HG03354 (cell line): Measurements from ENCODE around the gene LHPP.

Experiments used
- ATAC-seq: cut with Tn5 transposase; IDR thresholded peaks from one replicate; pipeline ENCODE4 v1.9.1; 2021; ENCODE audit warnings: mild to moderate bottlenecking; ENCODE audit not compliant: unreplicated experiment, poor library complexity, severe bottlenecking

LHPP gene

GRCh38 chr10:124644236-124644635, 182.6 kb downstream of the LHPP start:
- ATAC-seq = no peak

GRCh38 chr10:124644771-124645415, 183.3 kb downstream of the LHPP start:
- ATAC-seq = no peak

DNA sequence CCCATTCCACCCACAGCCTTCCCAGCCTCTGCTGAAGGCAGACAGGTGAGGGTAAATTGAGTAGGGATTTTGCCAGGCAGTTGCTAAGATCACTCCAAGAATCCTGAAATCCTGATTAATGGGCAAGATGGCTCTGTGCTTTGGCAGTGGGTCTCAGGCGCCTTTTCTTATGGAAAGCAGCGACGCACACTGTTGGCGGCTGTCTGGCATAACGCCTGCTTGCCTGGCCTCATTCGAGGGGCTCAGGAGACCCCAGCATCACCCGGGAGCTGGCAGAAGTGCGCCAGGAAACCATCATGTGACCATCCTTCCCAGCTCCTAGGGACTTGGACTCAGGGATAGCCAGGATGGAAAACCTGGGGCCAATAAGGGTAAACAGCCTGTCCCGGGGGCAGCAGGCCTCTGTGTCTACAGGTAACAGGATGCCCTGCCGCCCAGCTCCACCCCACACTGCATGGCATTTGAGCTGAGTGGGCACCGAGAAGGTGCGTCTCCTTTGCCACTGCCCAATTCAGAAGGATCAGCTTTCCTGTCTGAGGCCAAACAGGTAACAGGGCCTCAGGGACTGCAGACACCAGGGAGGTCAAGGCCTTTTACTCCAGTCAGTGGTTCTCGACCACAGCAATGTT, 184.0 kb downstream of the LHPP start:
- no peak for ATAC-seq

DNA sequence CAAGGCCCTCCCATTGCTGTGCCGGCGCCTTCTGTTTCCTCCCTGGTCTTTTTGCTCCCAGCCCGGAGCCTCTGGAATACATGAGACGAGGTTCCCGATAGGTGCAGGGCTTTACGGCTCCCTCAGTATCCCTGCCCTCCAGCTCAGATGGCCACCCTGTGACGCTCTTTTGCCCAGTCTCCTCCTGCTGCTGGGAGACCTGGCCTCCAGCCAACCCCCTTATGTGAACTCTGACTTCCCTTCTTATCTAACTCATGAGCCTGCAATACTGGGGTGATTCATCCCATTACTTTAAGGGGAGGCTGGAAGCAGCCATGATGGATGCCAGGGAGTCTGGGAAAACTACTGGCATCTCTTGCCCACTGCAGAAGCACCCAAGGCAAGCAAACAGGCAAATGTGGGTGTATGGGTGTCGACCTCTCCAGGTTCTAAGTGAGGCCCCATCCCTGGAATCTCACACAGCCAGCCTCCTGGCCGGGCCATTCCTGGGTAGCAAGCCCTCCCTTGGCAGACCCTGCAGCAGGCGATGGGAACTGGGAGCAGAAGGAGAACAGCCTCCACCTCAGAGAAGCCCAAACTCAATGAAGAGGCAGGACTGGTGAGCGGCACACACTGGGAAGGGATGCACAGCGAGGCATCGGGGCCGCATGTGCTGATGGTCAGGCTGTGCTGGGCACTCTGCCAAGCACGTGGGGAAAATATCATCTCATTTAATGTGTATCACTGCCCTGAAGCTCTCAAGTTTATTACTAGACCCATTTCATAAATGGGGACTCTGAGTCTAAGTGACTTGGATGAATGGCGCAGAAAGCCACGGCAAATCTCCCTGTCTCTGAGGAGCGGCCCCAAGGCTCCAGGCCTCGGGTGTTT, 185.1 kb downstream of the LHPP start:
- ATAC-seq = no peak

DNA sequence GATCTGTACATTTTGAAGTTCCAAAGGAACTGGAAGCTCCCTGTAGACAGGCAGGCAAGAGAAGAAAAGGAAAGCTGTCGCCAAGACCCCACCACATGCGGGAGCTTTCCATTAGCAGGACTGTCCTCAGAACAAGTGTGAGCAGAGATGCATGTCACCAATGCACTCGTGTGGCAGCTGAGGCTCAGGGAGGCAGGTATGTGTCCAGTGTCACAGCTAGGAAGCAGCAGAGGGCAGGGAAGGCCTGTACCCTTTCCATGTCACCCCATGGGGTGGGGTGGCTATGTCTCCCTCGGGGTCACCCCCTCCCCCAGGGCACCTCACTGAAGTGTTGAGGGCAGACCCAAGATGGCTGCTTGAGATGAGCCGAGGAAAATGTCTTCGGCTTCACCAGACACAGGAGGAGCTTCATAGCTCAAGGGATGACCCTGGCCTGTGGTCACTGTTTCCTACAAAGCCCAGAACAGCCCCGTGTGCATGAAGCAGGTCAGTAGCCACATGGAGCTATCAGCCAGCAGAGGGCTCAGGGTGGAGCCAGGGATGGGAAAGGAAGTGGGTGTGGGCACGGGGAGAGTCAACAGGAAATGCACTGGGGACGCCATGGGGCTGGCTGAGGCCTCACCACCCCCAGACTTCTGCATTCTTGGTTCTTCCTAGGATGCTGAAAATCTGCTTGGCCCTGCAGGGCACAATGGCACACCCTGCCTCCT, 186.0 kb downstream of the LHPP start:
- ATAC-seq = peak; percentile 64

GRCh38 chr10:124648131-124648475, 186.5 kb downstream of the LHPP start:
- ATAC-seq = no peak

- ATAC-seq = peak; percentile 40
Observed at GRCh38 chr10:124648738-124649137, 187.1 kb downstream of the LHPP start.

- no peak for ATAC-seq
Observed at GRCh38 chr10:124649214-124649613, 187.6 kb downstream of the LHPP start.

GRCh38 chr10:124650263-124650662, 188.6 kb downstream of the LHPP start:
- ATAC-seq = no peak

DNA sequence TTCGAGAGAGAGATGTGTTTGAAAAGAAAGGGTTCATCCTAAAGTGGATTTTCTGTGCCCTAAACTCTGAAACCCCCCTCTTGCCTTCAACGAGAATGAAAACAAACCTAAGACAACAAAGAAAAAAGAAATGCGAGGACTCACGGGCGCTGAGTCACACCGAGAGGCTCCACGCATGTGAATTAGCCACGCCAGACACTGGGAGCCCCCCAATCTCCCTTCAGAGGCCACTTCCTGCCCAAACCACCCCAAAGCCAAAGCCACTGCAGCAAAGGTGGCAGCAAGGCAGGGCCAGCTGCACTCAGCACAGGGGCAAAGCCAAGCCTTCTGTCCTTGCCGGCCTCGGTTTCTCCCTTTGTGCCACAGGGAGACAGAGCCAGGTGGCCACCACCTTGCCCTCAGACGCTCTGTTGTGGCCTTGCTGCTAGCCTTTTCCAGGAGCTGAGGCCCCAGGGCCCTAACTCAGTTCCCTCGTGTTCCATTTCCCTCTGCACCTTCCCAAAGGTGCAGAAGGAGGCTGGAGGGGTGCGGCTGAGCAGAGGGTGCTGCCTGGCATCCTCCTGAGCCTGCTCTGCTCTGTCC, 189.3 kb downstream of the LHPP start:
- no peak for ATAC-seq

- ATAC-seq = no peak
Observed at GRCh38 chr10:124651402-124651891, 189.8 kb downstream of the LHPP start.

- ATAC-seq = no peak
Observed at GRCh38 chr10:124652200-124652599, 190.6 kb downstream of the LHPP start.

- no peak for ATAC-seq
Observed at GRCh38 chr10:124652701-124653100, 191.1 kb downstream of the LHPP start.

DNA sequence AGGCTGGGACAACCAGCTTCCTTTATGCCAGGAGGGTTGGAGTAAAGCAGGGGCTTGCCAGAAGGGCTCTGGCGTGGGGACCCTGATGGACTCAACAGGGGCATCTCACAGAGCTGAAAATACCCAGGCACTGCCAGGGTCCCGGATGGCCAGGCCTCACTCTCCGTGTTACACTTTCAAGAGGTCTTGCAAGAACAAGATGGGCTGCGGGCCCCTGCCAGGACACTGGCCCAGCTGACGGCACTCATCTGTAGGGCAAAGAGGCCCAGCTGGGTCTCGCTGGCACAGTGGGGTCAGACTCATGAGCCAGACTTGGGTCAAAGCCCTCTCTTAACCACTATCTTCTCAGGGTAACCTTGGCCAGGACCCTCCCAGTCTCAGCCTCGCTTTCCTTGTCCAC, 191.7 kb downstream of the LHPP start:
- ATAC-seq = no peak

DNA sequence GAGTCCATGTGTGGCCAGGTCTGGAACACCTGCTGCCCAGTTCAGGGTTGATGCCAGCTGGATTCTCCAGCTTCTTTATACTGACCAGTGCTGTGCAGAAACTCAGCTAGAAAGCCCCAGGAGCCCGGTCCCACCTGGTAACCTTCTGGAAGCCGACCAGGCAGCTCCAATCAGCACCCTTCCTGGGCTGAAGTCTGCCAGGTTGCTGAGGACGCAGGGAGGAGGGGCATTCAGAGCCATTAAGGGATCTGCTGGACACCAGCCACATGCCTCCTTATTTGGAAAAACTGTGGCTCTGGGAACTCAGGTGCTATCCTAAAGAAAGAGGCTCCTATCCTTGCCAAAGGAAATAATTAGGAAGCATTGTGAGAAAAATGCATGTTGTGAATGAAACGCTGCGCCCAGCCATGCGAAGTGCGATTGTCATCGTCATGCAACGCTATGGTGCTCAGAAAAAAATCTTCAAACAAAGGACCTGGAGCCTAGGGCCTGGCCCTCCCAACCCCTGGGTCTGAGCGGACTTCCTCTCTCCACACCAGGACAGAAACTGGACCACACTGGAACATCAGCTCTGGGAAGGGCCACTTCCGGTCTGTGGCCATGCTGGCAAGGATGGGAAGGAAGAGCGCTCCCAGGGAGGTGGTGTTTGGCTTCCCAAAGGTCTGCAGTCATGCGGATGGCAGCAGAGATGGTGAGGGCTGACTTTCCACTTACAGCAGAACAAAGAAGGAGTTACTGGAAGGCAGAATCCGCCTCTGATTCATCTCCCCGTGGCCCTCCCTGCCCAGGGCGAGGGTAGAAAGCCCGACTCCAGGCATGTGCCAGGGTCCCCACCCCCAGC, 192.4 kb downstream of the LHPP start:
- ATAC-seq = no peak

DNA sequence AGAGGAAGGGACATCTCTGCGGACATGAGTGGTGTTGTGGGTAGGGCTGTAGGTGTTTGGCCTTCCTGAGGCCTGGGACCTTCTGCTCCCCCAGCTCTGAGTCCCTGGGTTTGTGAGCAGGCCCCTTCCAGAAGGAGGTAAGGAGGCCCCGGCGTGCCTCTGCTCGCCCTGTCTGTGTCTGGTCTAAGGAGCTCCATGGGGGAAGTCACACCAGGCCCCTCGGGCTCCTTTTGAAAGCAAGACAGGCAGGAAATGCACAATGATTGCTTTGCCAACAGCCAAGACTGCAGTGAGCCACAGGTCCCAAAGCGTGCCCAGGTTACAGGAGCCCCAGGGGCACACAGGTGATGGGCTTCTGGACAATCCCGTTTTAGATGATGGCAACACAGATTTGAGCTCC, 193.1 kb downstream of the LHPP start:
- no peak for ATAC-seq

GRCh38 chr10:124655191-124656112, 193.8 kb downstream of the LHPP start:
- ATAC-seq = no peak

DNA sequence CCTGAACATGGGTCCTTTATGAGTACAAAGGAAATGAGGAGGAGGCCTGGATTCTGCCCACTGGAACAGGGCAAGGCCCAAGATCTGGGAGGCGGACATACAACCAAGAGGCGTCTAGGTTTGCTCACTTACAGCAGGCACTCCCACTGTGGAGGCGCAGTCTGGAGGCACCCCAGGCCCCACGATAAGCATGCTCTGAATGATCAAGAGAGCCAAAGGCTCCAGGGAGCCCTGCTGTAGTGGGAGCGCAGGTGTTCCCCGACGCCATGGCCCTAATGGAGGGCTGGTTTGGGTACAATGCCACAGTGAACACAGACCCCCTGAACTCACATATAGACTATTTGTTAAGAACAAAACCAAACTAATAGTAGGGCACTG, 194.5 kb downstream of the LHPP start:
- ATAC-seq = no peak
